ENCODE results near the gene LRRC72. TPM values are rescaled to one million over a fixed set of nuclear protein-coding genes. Genes with fewer than 3 reads are reported as not detected.

Gene LRRC72
- not detected in 2 replicates for total RNA-seq

GRCh38 chr7:16526742-16527540 lies at the start of gene LRRC72:
Gene LRRC72 (plus strand): TSS chr7:16526825. CDS start chr7:16526953, 128 bp downstream.

Other genes starting within 250 kb of the LRRC72 start
- 1.3 and 2.9 TPM in 2 replicates for gene CRPPA, start 105.3 kb upstream of the LRRC72 start, total RNA-seq
- gene SOSTDC1, start 61.1 kb upstream of the LRRC72 start, total RNA-seq = not detected in 2 replicates
- gene ANKMY2, start 118.9 kb downstream of the LRRC72 start, total RNA-seq = 23.0 and 23.6 TPM in 2 replicates
- 82.5 and 86.8 TPM in 2 replicates for gene BZW2, start 119.4 kb downstream of the LRRC72 start, total RNA-seq
- gene TSPAN13, start 226.9 kb downstream of the LRRC72 start, total RNA-seq = 15.5 and 46.8 TPM in 2 replicates

All from placental pericyte (primary cell).